Stomach (tissue), 4 donors: Measurements from ENCODE around the gene ABI3BP.

Source experiments
- CTCF ChIP-seq, 7 experiments: fragments of 450-650 bp in 4 of 7; fragments of 200-600 bp in 3 of 7; sonication (generic) in 3 of 7; IDR thresholded peaks; one replicate each; pipeline ENCODE4 v1.5.1; 2016 to 2019; ENCODE audit warnings: antibody characterized with exemption in 7 of 7, control low read depth in 2 of 7, mild to moderate bottlenecking in 1 of 7
- POLR2A ChIP-seq, 4 donors: fragments of 450-650 bp; IDR thresholded peaks; one replicate each; pipeline ENCODE4 v1.6.1; 2016; ENCODE audit warnings: antibody characterized with exemption in 4 of 4, control low read depth in 2 of 4, mild to moderate bottlenecking in 1 of 4, moderate library complexity in 1 of 4

GRCh38 chr3:100954990-100955389 is 38.2 kb downstream of the ABI3BP start:
- TF ChIP-seq CTCF (IDR thresholded peaks at IDR 0.05): no peak
- TF ChIP-seq POLR2A (IDR thresholded peaks at IDR 0.05): no peak
